ENCODE data around the gene GAGE12H. TPM values are rescaled to one million over a fixed set of nuclear protein-coding genes. Genes with fewer than 3 reads are reported as not detected.

GAGE12H gene
- total RNA-seq, 1 experiment from 2014 or later = not detected

- POLR2A ChIA-PET = no interaction called here
- TF ChIP-seq REST (IDR thresholded peaks at IDR 0.05; ENCODE audit: insufficient read depth in 1 of 2, low read depth in 2 of 2, low read length in 1 of 2) (no peak), POLR2AphosphoS5 (IDR thresholded peaks at IDR 0.05; ENCODE audit: low read depth, low read length) (0 out of 2 replicates have a peak, but pooled peaks have one; percentile 32), CTCF (IDR thresholded peaks at IDR 0.05) (no peak), TCF7L2 (IDR thresholded peaks at IDR 0.05; ENCODE audit: low read depth, low read length) (peak; percentile 92)
- Histone ChIP-seq H3K27me3 (ENCODE audit: control insufficient read depth, insufficient read depth, low read length) (no peaks in the 10 kb centered on the region), H3K4me1 (ENCODE audit: control insufficient read depth, insufficient read depth, low read length) (no peaks in the 10 kb centered on the region), H3K36me3 (ENCODE audit: control insufficient read depth, insufficient read depth, low read length) (no peaks in the 10 kb centered on the region), H3K27ac (ENCODE audit: low read length) (no peak overlapping the region), H3K9me3 (ENCODE audit: control insufficient read depth, insufficient read depth, low read depth, low read length) (no peaks in the 10 kb centered on the region), H3K4me3 (ENCODE audit: low read depth in 2 of 2, low read length in 2 of 2) (no peak overlapping the region)
- DNase-seq (ENCODE audit: low read depth, low spot score) = no peak
- in situ Hi-C loops (cut with HindIII; ENCODE audit: low pct_unique_long_range_greater_than_20kb, low sequenced_read_pairs) (no loop called here), intact Hi-C loops (cut with micrococcal nuclease; ENCODE audit: unreplicated experiment) (no loop called here)
- no TSS peak for BruUV-seq (replicated peaks)
- peak; percentile 80 for ATAC-seq
- CTCF ChIA-PET = no interaction called here
Measured at GRCh38 chrX:49610718-49611310, 31.1 kb downstream of the GAGE12H start.

- Histone ChIP-seq H3K27ac (ENCODE audit: low read length) (no peak overlapping the region), H3K36me3 (ENCODE audit: control insufficient read depth, insufficient read depth, low read length) (no peaks in the 10 kb centered on the region), H3K4me1 (ENCODE audit: control insufficient read depth, insufficient read depth, low read length) (no peaks in the 10 kb centered on the region), H3K27me3 (ENCODE audit: control insufficient read depth, insufficient read depth, low read length) (no peaks in the 10 kb centered on the region), H3K9me3 (ENCODE audit: control insufficient read depth, insufficient read depth, low read depth, low read length) (no peaks in the 10 kb centered on the region), H3K4me3 (ENCODE audit: low read depth in 2 of 2, low read length in 2 of 2) (no peak overlapping the region)
- ChIA-PET POLR2A (no interaction called here), CTCF (no interaction called here)
- in situ Hi-C loops (cut with HindIII; ENCODE audit: low pct_unique_long_range_greater_than_20kb, low sequenced_read_pairs) = no loop called here
- no TSS peak for BruUV-seq (replicated peaks)
- ATAC-seq (no peak), DNase-seq (ENCODE audit: low read depth, low spot score) (no peak)
- intact Hi-C loops (cut with micrococcal nuclease; ENCODE audit: unreplicated experiment) = no loop called here
- TF ChIP-seq CTCF (IDR thresholded peaks at IDR 0.05) (no peak), POLR2AphosphoS5 (IDR thresholded peaks at IDR 0.05; ENCODE audit: low read depth, low read length) (no peak), SIN3A (IDR thresholded peaks at IDR 0.05; ENCODE audit: borderline replicate concordance, insufficient read depth, low read depth, low read length) (no peak)
Measured at GRCh38 chrX:49618574-49618973, 38.8 kb downstream of the GAGE12H start.

Data from Panc1 (cell line).